ENCODE data around the gene IL23R. TPM values are rescaled to one million over a fixed set of nuclear protein-coding genes. Genes with fewer than 3 reads are reported as not detected.

IL23R gene
- total and polyA plus RNA-seq, 12 donors: 0.03 to 9.5 (median 1.9) TPM

- WGBS, 4 donors: 81 to 91% (median 85%) methylated on average over 3 of the region's 3 CpGs
- Histone ChIP-seq H3K36me3 (replicated peaks in 1 of 2) (no peaks in the 10 kb centered on the region), H3K27ac (no peak overlapping the region), H3K4me1 (replicated peaks in 1 of 2) (peaks cover 0 to 11% of the 10 kb centered on the region in 2 donors), H3K4me3 (no peak overlapping the region), H3K27me3 (peaks cover 20% of the 10 kb centered on the region), H3K9me3 (replicated peaks in 1 of 3) (no peaks in the 10 kb centered on the region)
- DNase-seq: no peak
- no peak for TF ChIP-seq CTCF (IDR thresholded peaks at IDR 0.05)
- no peak for TF ChIP-seq POLR2A (IDR thresholded peaks at IDR 0.05)
- intact Hi-C loops (cut with DNase I): no loop called here
Measured at GRCh38 chr1:67304023-67304422, 137.8 kb downstream of the IL23R start.

DNA sequence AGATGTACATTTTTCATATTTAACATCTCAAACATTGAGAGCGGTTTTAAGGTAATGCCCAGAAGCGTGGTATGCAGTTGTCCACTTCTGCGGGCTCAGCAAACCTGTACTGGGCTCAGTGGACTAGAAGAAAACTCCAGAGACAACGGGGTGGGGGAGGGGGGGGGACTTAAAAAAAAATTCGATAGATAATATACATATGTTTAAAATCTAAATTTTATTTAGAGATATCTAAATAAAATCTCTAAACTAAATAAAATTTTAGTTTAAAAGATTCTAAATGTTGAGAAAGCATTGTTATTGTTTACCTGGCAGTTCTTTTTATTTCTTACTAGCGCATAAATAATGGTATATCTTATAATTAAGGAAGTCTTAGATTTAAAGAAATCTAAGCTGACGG is 140.3 kb downstream of the IL23R start:
- Histone ChIP-seq H3K27ac (no peak overlapping the region), H3K27me3 (peaks cover 21% of the 10 kb centered on the region), H3K9me3 (replicated peaks in 1 of 3) (no peaks in the 10 kb centered on the region), H3K4me1 (replicated peaks in 1 of 2) (peaks cover 0 to 11% of the 10 kb centered on the region in 2 donors), H3K4me3 (no peak overlapping the region), H3K36me3 (replicated peaks in 1 of 2) (no peaks in the 10 kb centered on the region)
- TF ChIP-seq CTCF (IDR thresholded peaks at IDR 0.05) (no peak), POLR2A (IDR thresholded peaks at IDR 0.05) (no peak)
- WGBS, 4 donors: 92 to 96% (median 93%) methylated on average over 7 of the region's 7 CpGs
- DNase-seq: no peak
- intact Hi-C loops (cut with DNase I): no loop called here

DNA sequence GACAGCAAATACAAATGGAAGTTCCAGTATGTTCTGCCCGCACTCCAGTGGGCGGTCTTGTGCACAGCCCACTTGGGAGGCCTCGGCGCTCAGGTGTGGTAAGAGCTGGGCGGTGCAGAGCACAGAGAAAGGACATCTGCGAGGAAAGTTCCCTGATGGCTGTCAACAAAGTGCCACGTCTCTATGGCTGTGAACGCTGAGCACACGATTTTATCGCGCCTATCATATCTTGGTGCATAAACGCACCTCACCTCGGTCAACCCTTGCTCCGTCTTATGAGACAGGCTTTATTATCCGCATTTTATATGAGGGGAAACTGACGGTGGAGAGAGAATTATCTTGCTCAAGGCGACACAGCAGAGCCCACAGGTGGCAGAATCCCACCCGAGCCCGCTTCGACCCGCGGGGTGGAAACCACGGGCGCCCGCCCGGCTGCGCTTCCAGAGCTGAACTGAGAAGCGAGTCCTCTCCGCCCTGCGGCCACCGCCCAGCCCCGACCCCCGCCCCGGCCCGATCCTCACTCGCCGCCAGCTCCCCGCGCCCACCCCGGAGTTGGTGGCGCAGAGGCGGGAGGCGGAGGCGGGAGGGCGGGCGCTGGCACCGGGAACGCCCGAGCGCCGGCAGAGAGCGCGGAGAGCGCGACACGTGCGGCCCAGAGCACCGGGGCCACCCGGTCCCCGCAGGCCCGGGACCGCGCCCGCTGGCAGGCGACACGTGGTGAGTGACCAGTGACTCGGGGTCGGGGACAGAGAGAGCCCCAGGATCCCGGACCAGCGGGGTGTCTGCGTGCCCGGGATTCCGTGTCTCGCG is 141.2 kb downstream of the IL23R start, which contains the start of gene IL12RB2:
IL12RB2 (plus strand) TSS at position 623 of the 810 bp plus-strand sequence. CDS start 12,496 bp downstream, outside the sequence.
- 9 to 28% (median 13%) methylated on average over 23 to 75 of the region's 75 CpGs for WGBS, 4 donors

More for the DNA sequence above, 141.2 kb downstream of the IL23R start, which contains the start of gene IL12RB2:
- TF ChIP-seq POLR2A (IDR thresholded peaks at IDR 0.05): no peak
- no peak for TF ChIP-seq CTCF (IDR thresholded peaks at IDR 0.05)
- Histone ChIP-seq H3K36me3 (replicated peaks in 1 of 2) (no peaks in the 10 kb centered on the region), H3K4me3 (peak within 1 kb of the TSS in 1 of 4 donors; percentile 64), H3K4me1 (replicated peaks in 1 of 2) (peaks cover 0 to 11% of the 10 kb centered on the region in 2 donors), H3K27ac (no peak within 1 kb of the TSS), H3K27me3 (peaks cover 21% of the 10 kb centered on the region), H3K9me3 (replicated peaks in 1 of 3) (no peaks in the 10 kb centered on the region)
- intact Hi-C loops (cut with DNase I): no loop called here
- DNase-seq: peak in 2 of 7 donors; percentile 3 to 10

All from adrenal gland (tissue), 12 donors.